HepG2 (cell line): ENCODE data around the gene PEX11G. TPM values are rescaled to one million over a fixed set of nuclear protein-coding genes. Genes with fewer than 3 reads are reported as not detected.

Source experiments
- ATAC-seq: fragments of 200-7000 bp; cut with Tn5 transposase; 3 replicates; pipeline ENCODE4 v1.9.1; 2020; ENCODE audit warnings: mild to moderate bottlenecking, moderate library complexity
- BruUV-seq: library from RNA; stranded (reverse); fragments of 400-500 nt; replicated peaks from 2 replicates; lab custom pipeline; 2021; lab: Mats Ljungman, UMichigan
- CTCF ChIA-PET: fragments of 300-600 bp; formaldehyde crosslinking; extraction: SDS; loops from one replicate; lab custom pipeline; 2021; ENCODE audit warnings: low total read pairs, inconsistent platforms, low intra/inter-chr PET ratio; lab: Yijun Ruan, JAX
- POLR2A ChIA-PET: fragments of 350-600 bp; sonication (Branson Sonifier 250); formaldehyde crosslinking; loops from one replicate; lab custom pipeline; 2020; ENCODE audit warnings: antibody characterized with exemption, inconsistent platforms; lab: Yijun Ruan, JAX
- DNase-seq: peaks from one replicate; pipeline ENCODE4 v3.0.0-alpha.2; 2015; ENCODE audit warnings: low spot score
- FAIRE-seq: peaks from 3 replicates; lab custom pipeline; 2011; peaks lifted over from hg19 to GRCh38; lab: Jason Lieb, UNC
- H2AFZ ChIP-seq: one replicate; pipeline ENCODE4 v1.6.1; 2011; ENCODE audit warnings: low read length, inconsistent platforms
- H3K27ac ChIP-seq: fragments of 300-600 bp; 3 replicates; pipeline ENCODE4 v1.8.0; 2011; ENCODE audit warnings: mixed run types, mild to moderate bottlenecking, mixed read lengths, low read length, inconsistent platforms; ENCODE audit not compliant: insufficient read depth; ENCODE audit errors: extremely low read length
- H3K27me3 ChIP-seq, 2 experiments: fragments of 200-600 bp in 1 of 2; 2 replicates in 1 of 2; 3 replicates in 1 of 2; pipeline versions ENCODE4 v1.6.0 to v1.8.0; 2011; ENCODE audit warnings: low read length in 2 of 2, mild to moderate bottlenecking in 2 of 2, moderate library complexity in 2 of 2, inconsistent platforms in 1 of 2; ENCODE audit not compliant: insufficient read depth in 2 of 2, control insufficient read depth in 1 of 2
- H3K36me3 ChIP-seq, 2 experiments: fragments of 200-600 bp in 1 of 2; replicated peaks in 1 of 2; 2 replicates in 1 of 2; 3 replicates in 1 of 2; pipeline versions ENCODE4 v1.5.1 to v1.8.0; 2011; ENCODE audit warnings: low read length in 2 of 2, inconsistent platforms in 1 of 2; ENCODE audit not compliant: insufficient read depth in 2 of 2, control insufficient read depth in 1 of 2
- H3K4me1 ChIP-seq: 2 replicates; pipeline ENCODE4 v1.5.1; 2012; ENCODE audit warnings: low read length, inconsistent platforms; ENCODE audit not compliant: insufficient read depth
- H3K4me2 ChIP-seq: 2 replicates; pipeline ENCODE4 v1.6.0; 2011; ENCODE audit warnings: low read depth, low read length, inconsistent platforms
- H3K4me3 ChIP-seq, 3 experiments: fragments of 200-600 bp in 1 of 3; sonication (generic), shearing (Covaris generic) in 1 of 3; replicated peaks in 1 of 3; 2 replicates each; pipeline ENCODE4 v1.5.1; 2011 to 2016; ENCODE audit warnings: low read length in 3 of 3, inconsistent platforms in 2 of 3, low read depth in 2 of 3, mild to moderate bottlenecking in 2 of 3, control low read depth in 1 of 3, mixed read lengths in 1 of 3; ENCODE audit not compliant: insufficient read depth in 1 of 3
- H3K79me2 ChIP-seq: one replicate; pipeline ENCODE4 v1.6.1; 2011; ENCODE audit warnings: low read length, inconsistent platforms; ENCODE audit not compliant: insufficient read depth
- H3K9ac ChIP-seq: 2 replicates; pipeline ENCODE4 v1.6.0; 2011; ENCODE audit warnings: mild to moderate bottlenecking, low read depth, low read length, inconsistent platforms; ENCODE audit not compliant: insufficient read depth
- H3K9me3 ChIP-seq: 2 replicates; pipeline ENCODE4 v1.5.1; 2012; ENCODE audit warnings: mild to moderate bottlenecking, low read length
- H4K20me1 ChIP-seq: 2 replicates; pipeline ENCODE4 v1.6.0; 2011; ENCODE audit warnings: inconsistent platforms, mild to moderate bottlenecking, low read length, moderate library complexity; ENCODE audit not compliant: insufficient read depth
- CEBPG ChIP-seq: IDR thresholded peaks from 2 replicates; pipeline ENCODE4 v1.6.1; 2016
- CSRNP1 ChIP-seq: sonication (generic); formaldehyde crosslinking; IDR thresholded peaks from 2 replicates; pipeline ENCODE4 v1.8.1; 2023; ENCODE audit warnings: mild to moderate bottlenecking, missing genetic modification reagents
- DPF2 ChIP-seq: sonication (generic); formaldehyde crosslinking; IDR thresholded peaks from 2 replicates; pipeline ENCODE4 v1.4.0; 2020; ENCODE audit warnings: mild to moderate bottlenecking, low read depth, missing genetic modification reagents, borderline replicate concordance
- EHMT2 ChIP-seq: fragments of 200-600 bp; sonication (generic); IDR thresholded peaks from 2 replicates; pipeline ENCODE4 v1.7.0; 2017; ENCODE audit warnings: antibody characterized with exemption, low read depth, low read length, borderline replicate concordance
- GLMP ChIP-seq: sonication (generic); formaldehyde crosslinking; IDR thresholded peaks from 2 replicates; pipeline ENCODE4 v1.9.0; 2021; ENCODE audit warnings: missing genetic modification reagents, mild to moderate bottlenecking, borderline replicate concordance
- HOXA9 ChIP-seq: sonication (generic); formaldehyde crosslinking; IDR thresholded peaks from 2 replicates; pipeline ENCODE4 v1.8.1; 2022; ENCODE audit warnings: missing genetic modification reagents, mild to moderate bottlenecking, moderate library complexity, borderline replicate concordance
- KDM4B ChIP-seq: sonication (generic); formaldehyde crosslinking; IDR thresholded peaks from 2 replicates; pipeline ENCODE4 v1.4.0; 2020; ENCODE audit warnings: missing genetic modification reagents
- SETDB1 ChIP-seq: sonication (generic); formaldehyde crosslinking; IDR thresholded peaks from 2 replicates; pipeline ENCODE4 v1.5.1; 2020; ENCODE audit warnings: missing genetic modification reagents, mild to moderate bottlenecking, borderline replicate concordance
- TAF15 ChIP-seq: fragments of 200-400 bp; formaldehyde crosslinking; IDR thresholded peaks from one replicate; pipeline ENCODE4 v1.6.1; 2018; ENCODE audit warnings: mild to moderate bottlenecking, low read depth, low read length; ENCODE audit not compliant: poor library complexity, severe bottlenecking
- ZNF24 ChIP-seq: fragments of 450-650 bp; IDR thresholded peaks from 2 replicates; pipeline ENCODE4 v1.6.1; 2017; ENCODE audit warnings: antibody characterized with exemption, mild to moderate bottlenecking
- ZNF564 ChIP-seq: sonication (generic); formaldehyde crosslinking; IDR thresholded peaks from 2 replicates; pipeline ENCODE4 v1.8.1; 2023; ENCODE audit warnings: mild to moderate bottlenecking, missing genetic modification reagents
- ZNF709 ChIP-seq: sonication (generic); formaldehyde crosslinking; IDR thresholded peaks from 2 replicates; pipeline ENCODE4 v1.5.0; 2020; ENCODE audit warnings: mild to moderate bottlenecking, missing genetic modification reagents
- ZNF768 ChIP-seq: sonication (generic); formaldehyde crosslinking; IDR thresholded peaks from 2 replicates; pipeline ENCODE4 v1.4.0; 2020; ENCODE audit warnings: missing genetic modification reagents
- ZNF788 ChIP-seq: sonication (generic); formaldehyde crosslinking; IDR thresholded peaks from 2 replicates; pipeline ENCODE4 v1.5.0; 2020; ENCODE audit warnings: mild to moderate bottlenecking, missing genetic modification reagents, borderline replicate concordance
- ZSCAN25 ChIP-seq: sonication (generic); formaldehyde crosslinking; IDR thresholded peaks from 2 replicates; pipeline ENCODE4 v1.8.0; 2022; ENCODE audit warnings: mild to moderate bottlenecking, missing genetic modification reagents
- WGBS: methylation state at CpG from one replicate; pipeline ENCODE4 v1.1.6; 2017; ENCODE audit warnings: low lambda C conversion rate; 5-methylcytosine and 5-hydroxymethylcytosine counted together
- in situ Hi-C: cut with HindIII; loops from 2 replicates; pipeline ENCODE4 v1.10.0; 2017; ENCODE audit warnings: low pct_unique_long_range_greater_than_20kb; ENCODE audit not compliant: extremely low pct_ligation_motif_present
- intact Hi-C: fragments of 100-400 bp; cut with micrococcal nuclease; formaldehyde crosslinking; loops from one replicate; pipeline ENCODE4 v1.10.0; 2022; ENCODE audit not compliant: unreplicated experiment
- polyA plus RNA-seq, 8 experiments: library from polyadenylated mRNA; depleted of rRNA in 3 of 8; stranded (reverse) in 7 of 8; unstranded in 1 of 8; fragments of >200 nt; fragmentation: Illumina TruSeq in 4 of 8; extraction: Trizol in 4 of 8; gene quantifications; 2 replicates each; pipeline versions ENCODE4 v1.2.1 to v1.2.3, GENCODE V29; 2011 to 2016; ENCODE audit warnings: low read depth in 4 of 8, missing spikeins in 1 of 8, mixed read lengths in 1 of 8; ENCODE audit not compliant: insufficient read depth in 1 of 8
- total RNA-seq, 5 experiments: library from RNA; depleted of rRNA; stranded (reverse); fragments of >200 nt; fragmentation: Illumina TruSeq; extraction: Trizol; gene quantifications; 2 replicates each; pipeline ENCODE4 v1.2.3, GENCODE V29; 2016; ENCODE audit warnings: low read depth in 1 of 5
- TF ChIP-seq, protein P1 (sequence below): sonication (generic); formaldehyde crosslinking; conservative IDR thresholded peaks from 2 replicates; pipeline ENCODE4 v1.4.0; 2020; ENCODE audit warnings: missing genetic modification reagents
- TF ChIP-seq, protein P2 (sequence below): sonication (generic); formaldehyde crosslinking; IDR thresholded peaks from 2 replicates; pipeline ENCODE4 v1.5.0; 2020; ENCODE audit warnings: mild to moderate bottlenecking, missing genetic modification reagents, moderate library complexity

The PEX11G gene
- total and polyA plus RNA-seq, 2 of the 13 experiments (the other 11 are each of a cell fraction or from before 2014, with no cell fraction given), result not detected

GRCh38 chr19:7535998-7536695, 47.3 kb upstream of the PEX11G start:
- peaks cover 14% of the 10 kb centered on the region for H3K4me1 ChIP-seq
- ChIA-PET CTCF (no interaction called here), POLR2A (interaction anchor here (2.1 kb wide), 1 partner anchor 14 kb away, joined by 13 read pairs; the partner anchor contains the start of gene MCOLN1)
- FAIRE-seq (no peak), ATAC-seq (no peak), DNase-seq (no peak)
- peak overlapping the region; percentile 91 to 97 (median 94); a peak in 4 of 6 replicates for H3K4me3 ChIP-seq
- no peak overlapping the region for H2AFZ ChIP-seq
- intact Hi-C loops (no loop called here), in situ Hi-C loops (no loop called here)
- H3K36me3 ChIP-seq, result peaks cover 0 to 4% of the 10 kb centered on the region in 2 experiments; a peak in 2 of 5 replicates
- H3K27me3 ChIP-seq, result no peaks in the 10 kb centered on the region; a peak in 1 of 5 replicates
- no peak overlapping the region for H3K27ac ChIP-seq
- H3K9ac ChIP-seq, result peak overlapping the region; percentile 81
- WGBS, result 96% methylated on average over 23 of the region's 30 CpGs
- TF ChIP-seq GLMP (no peak), ZNF768 (no peak), DPF2 (CRISPR knock-in tag) (no peak), ZNF788 (CRISPR knock-in tag) (no peak), ZNF564 (CRISPR knock-in tag) (no peak), ZNF709 (CRISPR knock-in tag) (no peak), TAF15 (no peak), ZSCAN25 (CRISPR knock-in tag) (no peak), CSRNP1 (CRISPR knock-in tag) (no peak), CEBPG (CRISPR knock-in tag) (no peak), HOXA9 (CRISPR knock-in tag) (no peak), SETDB1 (CRISPR knock-in tag) (no peak), ZNF24 (no peak), KDM4B (no peak), EHMT2 (no peak)
- TF ChIP-seq, protein P1, sequence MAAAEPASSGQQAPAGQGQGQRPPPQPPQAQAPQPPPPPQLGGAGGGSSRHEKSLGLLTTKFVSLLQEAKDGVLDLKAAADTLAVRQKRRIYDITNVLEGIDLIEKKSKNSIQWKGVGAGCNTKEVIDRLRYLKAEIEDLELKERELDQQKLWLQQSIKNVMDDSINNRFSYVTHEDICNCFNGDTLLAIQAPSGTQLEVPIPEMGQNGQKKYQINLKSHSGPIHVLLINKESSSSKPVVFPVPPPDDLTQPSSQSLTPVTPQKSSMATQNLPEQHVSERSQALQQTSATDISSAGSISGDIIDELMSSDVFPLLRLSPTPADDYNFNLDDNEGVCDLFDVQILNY (CRISPR knock-in tag), result no peak
- TF ChIP-seq, protein P2, sequence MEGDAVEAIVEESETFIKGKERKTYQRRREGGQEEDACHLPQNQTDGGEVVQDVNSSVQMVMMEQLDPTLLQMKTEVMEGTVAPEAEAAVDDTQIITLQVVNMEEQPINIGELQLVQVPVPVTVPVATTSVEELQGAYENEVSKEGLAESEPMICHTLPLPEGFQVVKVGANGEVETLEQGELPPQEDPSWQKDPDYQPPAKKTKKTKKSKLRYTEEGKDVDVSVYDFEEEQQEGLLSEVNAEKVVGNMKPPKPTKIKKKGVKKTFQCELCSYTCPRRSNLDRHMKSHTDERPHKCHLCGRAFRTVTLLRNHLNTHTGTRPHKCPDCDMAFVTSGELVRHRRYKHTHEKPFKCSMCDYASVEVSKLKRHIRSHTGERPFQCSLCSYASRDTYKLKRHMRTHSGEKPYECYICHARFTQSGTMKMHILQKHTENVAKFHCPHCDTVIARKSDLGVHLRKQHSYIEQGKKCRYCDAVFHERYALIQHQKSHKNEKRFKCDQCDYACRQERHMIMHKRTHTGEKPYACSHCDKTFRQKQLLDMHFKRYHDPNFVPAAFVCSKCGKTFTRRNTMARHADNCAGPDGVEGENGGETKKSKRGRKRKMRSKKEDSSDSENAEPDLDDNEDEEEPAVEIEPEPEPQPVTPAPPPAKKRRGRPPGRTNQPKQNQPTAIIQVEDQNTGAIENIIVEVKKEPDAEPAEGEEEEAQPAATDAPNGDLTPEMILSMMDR (CRISPR knock-in tag), result no peak
- no peaks in the 10 kb centered on the region for H3K79me2 ChIP-seq
- H3K9me3 ChIP-seq, result no peaks in the 10 kb centered on the region
- no peaks in the 10 kb centered on the region for H4K20me1 ChIP-seq
- BruUV-seq, result no TSS peak
- H3K4me2 ChIP-seq, result peak overlapping the region; percentile 89
